Fibroblast of the aortic adventitia (primary cell): ENCODE data around the gene PSKH1. TPM values are rescaled to one million over a fixed set of nuclear protein-coding genes. Genes with fewer than 3 reads are reported as not detected.
"Not testable (repeated sequence)": the region's sequence is repeated elsewhere in the genome, so short reads cannot be mapped to it uniquely, and the experiment has no call there.

Experiments used
- DNase-seq: peaks from one replicate; pipeline ENCODE4 v3.0.0-alpha.2; 2010; ENCODE audit warnings: low read depth
- H3K4me3 ChIP-seq: 2 replicates; pipeline ENCODE4 v1.5.1; 2011; ENCODE audit warnings: low read depth, mild to moderate bottlenecking, control low read depth, low read length, moderate library complexity
- total RNA-seq: library from RNA; depleted of rRNA; stranded (reverse); fragments of >200 nt; gene quantifications from 2 replicates; pipeline ENCODE4 v1.2.3, GENCODE V29; 2012; ENCODE audit warnings: low replicate concordance
- TF ChIP-seq, protein P1 (sequence below): IDR thresholded peaks from 2 replicates; pipeline ENCODE4 v1.5.1; 2011; ENCODE audit warnings: mild to moderate bottlenecking, low read length, control low read depth, inconsistent platforms; ENCODE audit not compliant: insufficient read depth

PSKH1 gene
- total RNA-seq, 1 donor = 19.8 TPM

GRCh38 chr16:67902831-67903230 is 9.8 kb downstream of the PSKH1 start:
- TF ChIP-seq, protein P1, sequence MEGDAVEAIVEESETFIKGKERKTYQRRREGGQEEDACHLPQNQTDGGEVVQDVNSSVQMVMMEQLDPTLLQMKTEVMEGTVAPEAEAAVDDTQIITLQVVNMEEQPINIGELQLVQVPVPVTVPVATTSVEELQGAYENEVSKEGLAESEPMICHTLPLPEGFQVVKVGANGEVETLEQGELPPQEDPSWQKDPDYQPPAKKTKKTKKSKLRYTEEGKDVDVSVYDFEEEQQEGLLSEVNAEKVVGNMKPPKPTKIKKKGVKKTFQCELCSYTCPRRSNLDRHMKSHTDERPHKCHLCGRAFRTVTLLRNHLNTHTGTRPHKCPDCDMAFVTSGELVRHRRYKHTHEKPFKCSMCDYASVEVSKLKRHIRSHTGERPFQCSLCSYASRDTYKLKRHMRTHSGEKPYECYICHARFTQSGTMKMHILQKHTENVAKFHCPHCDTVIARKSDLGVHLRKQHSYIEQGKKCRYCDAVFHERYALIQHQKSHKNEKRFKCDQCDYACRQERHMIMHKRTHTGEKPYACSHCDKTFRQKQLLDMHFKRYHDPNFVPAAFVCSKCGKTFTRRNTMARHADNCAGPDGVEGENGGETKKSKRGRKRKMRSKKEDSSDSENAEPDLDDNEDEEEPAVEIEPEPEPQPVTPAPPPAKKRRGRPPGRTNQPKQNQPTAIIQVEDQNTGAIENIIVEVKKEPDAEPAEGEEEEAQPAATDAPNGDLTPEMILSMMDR = no peak
- H3K4me3 ChIP-seq = no peak overlapping the region
- DNase-seq = no peak

GRCh38 chr16:67907397-67908180 is 14.5 kb downstream of the PSKH1 start:
- no peak for DNase-seq
- TF ChIP-seq, protein P1 = no peak
- no peak overlapping the region for H3K4me3 ChIP-seq

DNA sequence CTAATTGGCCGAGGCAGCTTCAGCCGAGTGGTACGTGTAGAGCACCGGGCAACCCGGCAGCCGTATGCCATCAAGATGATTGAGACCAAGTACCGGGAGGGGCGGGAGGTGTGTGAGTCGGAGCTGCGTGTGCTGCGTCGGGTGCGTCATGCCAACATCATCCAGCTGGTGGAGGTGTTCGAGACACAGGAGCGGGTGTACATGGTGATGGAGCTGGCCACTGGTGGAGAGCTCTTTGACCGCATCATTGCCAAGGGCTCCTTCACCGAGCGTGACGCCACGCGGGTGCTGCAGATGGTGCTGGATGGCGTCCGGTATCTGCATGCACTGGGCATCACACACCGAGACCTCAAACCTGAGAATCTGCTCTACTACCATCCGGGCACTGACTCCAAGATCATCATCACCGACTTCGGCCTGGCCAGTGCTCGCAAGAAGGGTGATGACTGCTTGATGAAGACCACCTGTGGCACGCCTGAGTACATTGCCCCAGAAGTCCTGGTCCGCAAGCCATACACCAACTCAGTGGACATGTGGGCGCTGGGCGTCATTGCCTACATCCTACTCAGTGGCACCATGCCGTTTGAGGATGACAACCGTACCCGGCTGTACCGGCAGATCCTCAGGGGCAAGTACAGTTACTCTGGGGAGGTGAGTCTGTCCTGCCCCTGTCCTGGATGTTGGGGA is 16.1 kb downstream of the PSKH1 start:
- TF ChIP-seq, protein P1 = no peak
- H3K4me3 ChIP-seq = no peak overlapping the region
- DNase-seq = no peak

DNA sequence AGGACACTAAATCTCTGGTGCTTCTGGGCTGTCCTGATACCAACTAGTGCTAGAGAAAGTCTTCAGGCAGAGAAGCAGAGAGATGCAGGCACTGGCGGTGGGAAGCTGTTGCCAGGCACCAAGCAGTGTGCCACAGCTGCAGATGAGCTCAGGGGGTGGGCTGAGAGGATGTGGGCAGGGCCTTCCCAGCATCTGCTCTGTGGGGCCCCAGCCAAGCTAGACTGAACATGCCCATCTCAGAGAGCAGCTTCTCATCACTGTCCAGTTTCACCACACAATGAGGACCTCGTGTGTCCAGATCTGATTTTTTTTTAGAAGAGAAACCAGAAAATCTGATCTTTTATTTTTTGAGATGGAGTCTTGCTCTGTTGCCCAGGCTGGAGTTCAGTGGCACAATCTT is 17.1 kb downstream of the PSKH1 start:
- TF ChIP-seq, protein P1 = no peak
- no peak for DNase-seq
- no peak overlapping the region for H3K4me3 ChIP-seq

DNA sequence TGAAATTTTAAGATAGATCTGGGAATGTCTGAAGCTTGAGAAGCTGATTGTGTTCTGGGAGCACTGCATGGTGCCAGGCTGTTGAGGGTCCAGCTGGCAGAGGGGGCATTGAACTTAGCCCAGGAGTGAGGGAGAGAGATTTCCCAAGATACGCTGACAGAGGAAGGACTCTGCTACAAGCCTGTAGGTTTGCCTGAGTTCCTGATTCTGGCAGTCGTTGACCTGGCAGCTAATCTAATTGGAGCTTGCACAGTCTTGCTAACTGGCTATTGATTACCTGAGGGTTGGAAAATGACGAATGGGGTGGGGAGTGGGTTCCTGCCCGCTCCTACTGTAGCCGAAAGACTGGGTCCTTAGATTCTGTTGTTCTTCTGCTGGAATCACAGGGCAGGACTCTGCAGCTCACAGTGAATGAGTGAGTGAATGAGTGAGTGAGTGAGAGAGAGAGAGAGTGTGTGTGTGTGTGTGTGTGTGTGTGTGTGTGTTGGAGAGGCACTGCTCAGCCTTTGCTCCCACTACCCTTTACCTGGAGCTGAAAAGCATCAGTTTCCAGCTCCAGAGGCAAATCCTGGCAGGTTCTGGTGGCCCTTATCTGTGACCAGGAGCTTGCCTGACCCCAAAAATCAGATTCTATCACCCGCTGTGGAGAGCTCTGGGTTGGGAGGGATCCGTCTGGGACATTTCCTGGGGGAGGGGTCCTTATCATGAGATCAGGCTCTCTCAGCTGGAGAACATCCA is 21.9 kb downstream of the PSKH1 start:
- TF ChIP-seq, protein P1 = no peak
- no peak overlapping the region for H3K4me3 ChIP-seq
- DNase-seq = no peak

- H3K4me3 ChIP-seq, DNase-seq: not testable (repeated sequence)
Observed at GRCh38 chr16:67915496-67915769, 22.4 kb downstream of the PSKH1 start.
